Neural progenitor cell (in vitro differentiated cells): Measurements from ENCODE around the gene PREX1. TPM values are rescaled to one million over a fixed set of nuclear protein-coding genes. Genes with fewer than 3 reads are reported as not detected.

Experiments used
- DNase-seq: peaks from one replicate; pipeline ENCODE4 v3.0.0-alpha.2; 2016; ENCODE audit warnings: low spot score
- H2AFZ ChIP-seq: fragments of 200-600 bp; sonication (generic); replicated peaks from 2 replicates; pipeline ENCODE4 v1.6.1; 2016; ENCODE audit warnings: antibody characterized with exemption
- H3F3A ChIP-seq: fragments of 200-600 bp; sonication (generic); 2 replicates; pipeline ENCODE4 v1.6.1; 2016; ENCODE audit warnings: antibody characterized with exemption, low read depth
- H3K27ac ChIP-seq: fragments of 200-600 bp; sonication (generic); 2 replicates; pipeline ENCODE4 v1.5.1; 2016; ENCODE audit warnings: mild to moderate bottlenecking
- H3K27me3 ChIP-seq: fragments of 200-600 bp; sonication (generic); 2 replicates; pipeline ENCODE4 v1.6.1; 2016; ENCODE audit warnings: mild to moderate bottlenecking, moderate library complexity
- H3K36me3 ChIP-seq: fragments of 200-600 bp; sonication (generic); 2 replicates; pipeline ENCODE4 v1.5.1; 2016
- H3K4me1 ChIP-seq: fragments of 200-600 bp; sonication (generic); 2 replicates; pipeline ENCODE4 v1.6.1; 2016; ENCODE audit warnings: mixed run types
- H3K4me2 ChIP-seq: fragments of 200-600 bp; sonication (generic); 2 replicates; pipeline ENCODE4 v1.6.1; 2016
- H3K4me3 ChIP-seq: fragments of 200-600 bp; sonication (generic); 2 replicates; pipeline ENCODE4 v1.5.1; 2016
- H3K79me2 ChIP-seq: fragments of 200-600 bp; sonication (generic); 2 replicates; pipeline ENCODE4 v1.6.1; 2016; ENCODE audit warnings: low read depth
- H3K9ac ChIP-seq: fragments of 200-600 bp; sonication (generic); 2 replicates; pipeline ENCODE4 v1.6.1; 2016
- H3K9me3 ChIP-seq: fragments of 200-600 bp; sonication (generic); 2 replicates; pipeline ENCODE4 v1.5.1; 2016; ENCODE audit warnings: low read depth
- H4K20me1 ChIP-seq: fragments of 200-600 bp; sonication (generic); 2 replicates; pipeline ENCODE4 v1.6.1; 2016; ENCODE audit warnings: low read depth
- H3K27ac Mint-ChIP-seq: 3 replicates; pipeline ENCODE4 v1.8.0; 2021; ENCODE audit warnings: mixed read lengths
- H3K27me3 Mint-ChIP-seq: 2 replicates; pipeline ENCODE4 v1.8.0; 2022; ENCODE audit warnings: low read depth, mild to moderate bottlenecking, inconsistent platforms, moderate library complexity, mixed read lengths; ENCODE audit not compliant: insufficient read depth
- H3K36me3 Mint-ChIP-seq: 3 replicates; pipeline ENCODE4 v1.8.0; 2021; ENCODE audit warnings: mixed read lengths
- H3K4me1 Mint-ChIP-seq: 3 replicates; pipeline ENCODE4 v1.8.0; 2021; ENCODE audit warnings: mixed read lengths
- H3K4me3 Mint-ChIP-seq: 3 replicates; pipeline ENCODE4 v1.8.0; 2021; ENCODE audit warnings: mild to moderate bottlenecking, moderate library complexity, mixed read lengths
- H3K9me3 Mint-ChIP-seq: 3 replicates; pipeline ENCODE4 v1.8.0; 2020; ENCODE audit warnings: mixed read lengths
- EZH2 ChIP-seq: fragments of 200-600 bp; sonication (generic); IDR thresholded peaks from 2 replicates; pipeline ENCODE4 v1.6.1; 2017; ENCODE audit warnings: antibody characterized with exemption, mild to moderate bottlenecking, moderate library complexity
- EZH2phosphoT487 ChIP-seq: fragments of 200-600 bp; sonication (generic); IDR thresholded peaks from 2 replicates; pipeline ENCODE4 v1.6.1; 2017; ENCODE audit warnings: antibody characterized with exemption
- total RNA-seq: library from RNA; depleted of rRNA; stranded (reverse); fragments of >200 nt; gene quantifications from 2 replicates; pipeline ENCODE4 v1.2.3, GENCODE V29; 2015; ENCODE audit warnings: low replicate concordance
- TF ChIP-seq, protein P1 (sequence below): fragments of 200-600 bp; sonication (generic); IDR thresholded peaks from 2 replicates; pipeline ENCODE4 v1.5.1; 2017; ENCODE audit warnings: antibody characterized with exemption, mild to moderate bottlenecking

PREX1 gene
- total RNA-seq, 1 donor from 2014 or later, result 4.5 TPM

DNA sequence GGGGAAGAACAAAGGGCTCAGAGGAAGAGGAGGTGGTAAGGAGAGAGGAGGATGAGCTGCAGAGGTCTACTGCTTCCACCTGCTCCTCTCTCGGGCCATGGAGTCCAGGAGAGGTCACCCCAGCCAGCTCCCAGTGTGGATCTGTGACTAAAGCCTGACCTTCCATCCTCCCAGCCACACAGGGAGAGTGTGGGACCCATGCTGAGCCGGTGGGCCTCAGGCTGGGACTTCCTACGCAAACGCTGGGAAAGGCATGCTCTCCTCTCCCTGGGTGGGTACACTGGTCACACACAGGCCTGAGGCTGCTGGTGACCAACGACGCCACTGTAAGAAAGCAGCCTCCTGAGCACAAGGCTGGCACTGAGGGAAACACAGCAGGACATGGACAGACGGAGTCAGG is 111.3 kb downstream of the PREX1 start:
- no peak for DNase-seq
- no peaks in the 10 kb centered on the region for H3F3A ChIP-seq
- TF ChIP-seq, protein P1, sequence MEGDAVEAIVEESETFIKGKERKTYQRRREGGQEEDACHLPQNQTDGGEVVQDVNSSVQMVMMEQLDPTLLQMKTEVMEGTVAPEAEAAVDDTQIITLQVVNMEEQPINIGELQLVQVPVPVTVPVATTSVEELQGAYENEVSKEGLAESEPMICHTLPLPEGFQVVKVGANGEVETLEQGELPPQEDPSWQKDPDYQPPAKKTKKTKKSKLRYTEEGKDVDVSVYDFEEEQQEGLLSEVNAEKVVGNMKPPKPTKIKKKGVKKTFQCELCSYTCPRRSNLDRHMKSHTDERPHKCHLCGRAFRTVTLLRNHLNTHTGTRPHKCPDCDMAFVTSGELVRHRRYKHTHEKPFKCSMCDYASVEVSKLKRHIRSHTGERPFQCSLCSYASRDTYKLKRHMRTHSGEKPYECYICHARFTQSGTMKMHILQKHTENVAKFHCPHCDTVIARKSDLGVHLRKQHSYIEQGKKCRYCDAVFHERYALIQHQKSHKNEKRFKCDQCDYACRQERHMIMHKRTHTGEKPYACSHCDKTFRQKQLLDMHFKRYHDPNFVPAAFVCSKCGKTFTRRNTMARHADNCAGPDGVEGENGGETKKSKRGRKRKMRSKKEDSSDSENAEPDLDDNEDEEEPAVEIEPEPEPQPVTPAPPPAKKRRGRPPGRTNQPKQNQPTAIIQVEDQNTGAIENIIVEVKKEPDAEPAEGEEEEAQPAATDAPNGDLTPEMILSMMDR, result no peak
- TF ChIP-seq EZH2, result no peak
- Mint-ChIP-seq H3K4me3 (no peak overlapping the region), H3K9me3 (no peaks in the 10 kb centered on the region), H3K4me1 (peaks cover 17% of the 10 kb centered on the region), H3K27ac (no peak overlapping the region), H3K27me3 (peaks cover 2% of the 10 kb centered on the region), H3K36me3 (peaks cover 16% of the 10 kb centered on the region)
- H3K4me3 ChIP-seq, result no peak overlapping the region
- H3K9me3 ChIP-seq, result no peaks in the 10 kb centered on the region
- H3K9ac ChIP-seq, result no peak overlapping the region
- H3K27ac ChIP-seq, result no peak overlapping the region
- H2AFZ ChIP-seq, result no peak overlapping the region
- H3K27me3 ChIP-seq, result no peaks in the 10 kb centered on the region
- no peaks in the 10 kb centered on the region for H3K79me2 ChIP-seq
- H3K36me3 ChIP-seq, result no peaks in the 10 kb centered on the region
- no peaks in the 10 kb centered on the region for H4K20me1 ChIP-seq
- no peak overlapping the region for H3K4me2 ChIP-seq
- no peaks in the 10 kb centered on the region for H3K4me1 ChIP-seq

DNA sequence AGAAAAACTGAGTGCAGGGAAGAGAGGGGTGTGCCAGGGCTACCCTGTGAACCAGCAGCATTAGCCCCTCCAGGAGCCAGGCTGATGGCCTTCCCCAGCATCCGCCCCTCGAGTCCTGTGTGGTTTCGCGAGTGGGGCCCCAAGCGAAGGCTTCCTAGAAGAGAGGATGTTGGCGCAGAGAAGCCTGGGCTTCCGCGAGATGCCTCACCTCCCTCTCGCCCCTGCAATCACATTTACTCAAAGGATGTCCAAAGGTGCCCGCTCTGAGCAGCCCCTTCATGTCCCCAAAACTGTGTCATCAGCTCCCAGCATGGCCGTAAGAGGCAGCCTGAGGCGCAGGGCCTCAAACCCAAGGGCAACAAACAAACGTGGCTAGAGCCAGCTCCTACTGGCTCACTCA is 111.7 kb downstream of the PREX1 start:
- no peak for DNase-seq
- H3K4me1 Mint-ChIP-seq, result peaks cover 14% of the 10 kb centered on the region
- no peaks in the 10 kb centered on the region for H3K27me3 Mint-ChIP-seq
- Histone ChIP-seq H3K4me2 (no peak overlapping the region), H2AFZ (no peak overlapping the region), H3K9ac (no peak overlapping the region), H3K27me3 (no peaks in the 10 kb centered on the region), H3K79me2 (no peaks in the 10 kb centered on the region), H3K27ac (no peak overlapping the region), H3K36me3 (no peaks in the 10 kb centered on the region), H3K4me1 (no peaks in the 10 kb centered on the region), H3K9me3 (no peaks in the 10 kb centered on the region), H3K4me3 (no peak overlapping the region), H4K20me1 (no peaks in the 10 kb centered on the region), H3F3A (no peaks in the 10 kb centered on the region)
- TF ChIP-seq, protein P1, result no peak
- TF ChIP-seq EZH2, result no peak
- no peak for TF ChIP-seq EZH2phosphoT487
- no peak overlapping the region for H3K4me3 Mint-ChIP-seq
- peaks cover 13% of the 10 kb centered on the region for H3K36me3 Mint-ChIP-seq
- H3K27ac Mint-ChIP-seq, result no peak overlapping the region
- H3K9me3 Mint-ChIP-seq, result no peaks in the 10 kb centered on the region

DNA sequence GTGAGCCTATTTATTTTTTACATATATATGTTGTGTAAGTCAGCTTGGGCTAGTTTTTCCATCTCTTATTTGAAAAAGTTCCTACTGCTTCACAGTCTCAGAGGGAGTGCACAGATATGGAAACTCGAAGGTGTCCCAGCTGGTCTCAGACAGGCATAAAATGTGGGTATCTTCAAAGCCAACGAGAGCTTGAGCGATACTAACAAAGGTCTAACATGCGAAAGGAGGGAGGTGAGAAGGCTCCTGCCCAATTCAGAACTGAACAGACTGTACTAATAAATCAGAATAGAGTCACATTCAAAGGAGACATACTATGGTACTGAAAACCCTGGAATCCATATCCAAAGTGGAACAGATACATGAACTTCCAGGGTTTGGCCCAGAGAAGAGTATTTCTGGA is 113.0 kb downstream of the PREX1 start:
- no peaks in the 10 kb centered on the region for H4K20me1 ChIP-seq
- no peak for DNase-seq
- no peak overlapping the region for H3K4me3 Mint-ChIP-seq

More for the DNA sequence above, 113.0 kb downstream of the PREX1 start:
- no peak overlapping the region for H3K4me2 ChIP-seq
- H3K9me3 ChIP-seq, result no peaks in the 10 kb centered on the region
- no peaks in the 10 kb centered on the region for H3K4me1 ChIP-seq
- Mint-ChIP-seq H3K27me3 (no peaks in the 10 kb centered on the region), H3K4me1 (peaks cover 11% of the 10 kb centered on the region), H3K27ac (no peak overlapping the region), H3K36me3 (peaks cover 9% of the 10 kb centered on the region), H3K9me3 (no peaks in the 10 kb centered on the region)
- no peak overlapping the region for H2AFZ ChIP-seq
- no peaks in the 10 kb centered on the region for H3K79me2 ChIP-seq
- no peaks in the 10 kb centered on the region for H3K27me3 ChIP-seq
- no peaks in the 10 kb centered on the region for H3K36me3 ChIP-seq
- H3F3A ChIP-seq, result no peaks in the 10 kb centered on the region
- H3K4me3 ChIP-seq, result no peak overlapping the region
- no peak overlapping the region for H3K9ac ChIP-seq
- TF ChIP-seq EZH2, result no peak
- TF ChIP-seq, protein P1, result no peak
- TF ChIP-seq EZH2phosphoT487, result no peak
- H3K27ac ChIP-seq, result no peak overlapping the region
